AG09309 (cell line): ENCODE data around the gene MIOS.
A peak's percentile ranks its signal among the peaks of the same experiment; 100 is the strongest.

Source experiments
- DNase-seq: peaks from one replicate; pipeline ENCODE4 v3.0.0-alpha.2; 2010; ENCODE audit warnings: low read depth
- H3K4me3 ChIP-seq: 2 replicates; pipeline ENCODE4 v1.5.1; 2011; ENCODE audit warnings: mild to moderate bottlenecking, low read depth, low read length, moderate library complexity; ENCODE audit not compliant: control insufficient read depth
- TF ChIP-seq, protein P1 (sequence below): IDR thresholded peaks from 2 replicates; pipeline ENCODE4 v1.5.1; 2011; ENCODE audit warnings: mild to moderate bottlenecking, low read depth, low read length, inconsistent platforms; ENCODE audit not compliant: insufficient read depth, control insufficient read depth; ENCODE audit errors: missing control alignments

Gene MIOS

DNA sequence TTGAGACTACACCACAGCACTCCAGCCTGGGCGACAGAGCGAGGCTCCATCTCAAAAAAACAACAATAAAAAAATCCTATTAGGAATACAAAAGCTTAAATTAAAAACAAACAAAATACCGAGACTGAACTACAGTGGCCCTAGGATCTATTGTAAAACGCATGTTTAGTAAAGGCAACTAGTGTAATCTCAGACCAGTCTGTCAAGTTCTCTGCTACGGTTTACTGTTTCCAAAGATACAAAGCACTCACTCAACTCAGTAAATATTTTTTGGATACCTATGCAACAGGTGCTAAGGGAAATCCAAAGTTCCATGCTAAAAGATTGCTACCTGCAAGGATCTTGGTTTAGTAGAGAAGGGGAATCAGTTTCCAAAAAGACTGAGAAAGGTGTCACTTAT lies 3.4 kb upstream of the MIOS start:
- no peak overlapping the region for H3K4me3 ChIP-seq
- TF ChIP-seq, protein P1, sequence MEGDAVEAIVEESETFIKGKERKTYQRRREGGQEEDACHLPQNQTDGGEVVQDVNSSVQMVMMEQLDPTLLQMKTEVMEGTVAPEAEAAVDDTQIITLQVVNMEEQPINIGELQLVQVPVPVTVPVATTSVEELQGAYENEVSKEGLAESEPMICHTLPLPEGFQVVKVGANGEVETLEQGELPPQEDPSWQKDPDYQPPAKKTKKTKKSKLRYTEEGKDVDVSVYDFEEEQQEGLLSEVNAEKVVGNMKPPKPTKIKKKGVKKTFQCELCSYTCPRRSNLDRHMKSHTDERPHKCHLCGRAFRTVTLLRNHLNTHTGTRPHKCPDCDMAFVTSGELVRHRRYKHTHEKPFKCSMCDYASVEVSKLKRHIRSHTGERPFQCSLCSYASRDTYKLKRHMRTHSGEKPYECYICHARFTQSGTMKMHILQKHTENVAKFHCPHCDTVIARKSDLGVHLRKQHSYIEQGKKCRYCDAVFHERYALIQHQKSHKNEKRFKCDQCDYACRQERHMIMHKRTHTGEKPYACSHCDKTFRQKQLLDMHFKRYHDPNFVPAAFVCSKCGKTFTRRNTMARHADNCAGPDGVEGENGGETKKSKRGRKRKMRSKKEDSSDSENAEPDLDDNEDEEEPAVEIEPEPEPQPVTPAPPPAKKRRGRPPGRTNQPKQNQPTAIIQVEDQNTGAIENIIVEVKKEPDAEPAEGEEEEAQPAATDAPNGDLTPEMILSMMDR: no peak
- no peak for DNase-seq

DNA sequence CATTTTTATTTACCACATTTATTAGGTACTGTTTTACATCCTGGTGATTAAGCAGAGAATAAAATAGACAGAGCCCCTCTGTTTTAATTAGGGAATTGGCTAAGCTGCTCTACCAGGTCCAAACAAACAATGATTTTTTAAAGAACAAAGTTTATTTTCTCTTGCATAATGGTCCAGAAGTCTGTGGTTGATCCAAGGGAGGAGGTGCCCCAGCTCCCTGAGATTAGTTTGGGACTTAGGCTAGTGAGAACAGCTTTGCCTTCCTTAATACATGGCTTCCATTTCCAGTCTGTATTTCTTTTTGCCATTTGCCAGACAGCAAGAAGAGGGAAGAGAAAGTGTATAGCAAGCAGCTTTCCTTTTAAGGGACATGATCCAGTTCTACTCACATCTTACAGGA lies 2.9 kb upstream of the MIOS start:
- DNase-seq: no peak
- TF ChIP-seq, protein P1: no peak
- H3K4me3 ChIP-seq: no peak overlapping the region

DNA sequence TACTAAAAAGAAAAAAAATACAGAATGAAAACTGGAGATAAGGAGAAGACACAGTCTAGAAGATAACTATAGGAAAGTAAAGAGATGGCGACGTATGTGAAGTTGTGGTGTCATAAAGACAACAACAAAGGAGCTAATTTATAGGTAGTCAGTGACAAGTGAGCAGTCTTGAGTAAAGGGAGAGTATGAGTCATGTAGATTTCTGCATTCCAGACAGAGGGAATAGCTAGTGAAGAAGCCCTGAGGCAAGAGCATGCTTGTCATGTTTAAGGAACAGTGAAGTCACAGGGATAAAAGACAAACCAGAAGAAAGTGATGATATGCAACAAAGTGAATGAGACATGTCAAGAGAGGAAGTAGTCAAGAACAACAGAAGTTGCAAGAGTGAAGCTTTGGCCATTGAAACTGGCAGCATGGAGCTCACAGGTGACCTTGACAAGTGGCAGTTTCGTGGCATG lies 2.3 kb upstream of the MIOS start:
- TF ChIP-seq, protein P1: no peak
- no peak overlapping the region for H3K4me3 ChIP-seq
- DNase-seq: peak; percentile 69

DNA sequence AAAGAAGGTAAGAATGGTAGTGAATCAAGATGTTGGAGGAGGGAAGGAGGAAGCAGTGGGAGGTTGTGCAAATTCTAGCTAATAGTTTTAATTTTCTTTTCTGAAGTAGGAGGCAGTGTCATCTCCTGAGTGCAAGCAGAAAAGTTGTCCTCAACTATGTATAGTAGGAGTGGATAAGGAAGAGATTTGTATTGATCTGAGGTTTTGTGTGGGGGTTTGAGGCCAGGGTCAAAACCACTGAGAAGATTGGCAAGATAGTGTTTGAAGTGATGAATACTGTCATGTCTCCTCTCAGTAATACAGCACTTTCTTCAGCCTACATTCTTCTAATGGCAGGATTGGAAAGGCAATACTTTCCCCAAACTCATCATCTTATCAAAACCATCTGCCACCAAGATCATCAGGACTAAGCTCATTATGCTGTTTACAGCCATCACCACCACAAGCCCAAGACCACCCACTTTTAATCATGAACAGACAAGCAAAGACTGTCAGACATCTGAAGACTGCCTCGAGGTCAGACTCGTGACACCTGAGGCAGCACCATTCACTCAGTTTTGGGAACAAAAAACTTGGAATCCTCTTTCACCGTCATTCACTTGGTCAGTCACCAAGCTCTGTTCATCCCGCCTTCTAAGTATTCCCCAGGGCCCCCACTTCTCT lies 1.5 kb upstream of the MIOS start:
- TF ChIP-seq, protein P1: no peak
- DNase-seq: no peak
- H3K4me3 ChIP-seq: no peak overlapping the region

DNA sequence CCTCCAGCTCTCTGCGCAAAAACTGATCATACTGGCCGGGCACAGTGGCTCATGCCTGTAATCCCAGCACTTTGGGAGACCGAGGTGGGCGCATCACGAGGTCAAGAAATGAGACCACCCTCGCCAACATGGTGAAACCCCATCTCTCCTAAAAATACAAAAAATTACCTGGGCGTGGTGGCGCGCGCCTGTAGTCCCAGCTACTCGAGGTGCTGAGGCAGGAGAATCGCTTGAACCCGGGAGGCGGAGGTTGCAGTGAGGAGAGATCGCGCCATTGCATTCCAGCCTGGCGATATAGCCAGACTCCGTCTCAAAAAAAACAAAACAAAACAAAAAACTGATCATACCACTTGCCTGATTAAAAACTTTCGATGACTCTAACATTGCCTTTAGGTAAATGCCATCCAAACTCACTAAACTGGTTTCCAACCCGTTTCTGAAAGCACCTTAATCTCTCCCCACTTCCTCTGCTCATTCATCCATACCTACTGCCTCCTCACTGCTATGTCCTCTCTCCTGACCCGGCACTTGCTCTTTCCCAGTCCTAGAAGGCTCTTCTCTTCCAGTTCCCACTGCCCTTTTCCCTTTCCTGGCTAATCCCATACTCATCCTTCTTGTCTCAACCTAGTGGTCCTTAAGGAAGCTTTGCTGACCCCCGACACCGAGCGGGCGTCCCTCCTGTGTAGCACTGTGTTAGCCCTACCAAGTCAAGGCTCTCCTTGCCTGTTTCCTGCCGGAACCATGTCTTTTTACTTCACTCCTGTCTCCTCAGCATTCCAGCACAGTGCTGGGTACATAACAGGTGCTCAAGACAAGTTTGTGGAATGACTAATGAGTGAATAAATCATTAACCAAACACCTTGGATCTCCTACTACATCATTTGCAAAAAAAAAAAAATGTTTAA lies 686 bp upstream of the MIOS start:
- TF ChIP-seq, protein P1: no peak
- no peak for DNase-seq
- peak overlapping the region; percentile 74 for H3K4me3 ChIP-seq

DNA sequence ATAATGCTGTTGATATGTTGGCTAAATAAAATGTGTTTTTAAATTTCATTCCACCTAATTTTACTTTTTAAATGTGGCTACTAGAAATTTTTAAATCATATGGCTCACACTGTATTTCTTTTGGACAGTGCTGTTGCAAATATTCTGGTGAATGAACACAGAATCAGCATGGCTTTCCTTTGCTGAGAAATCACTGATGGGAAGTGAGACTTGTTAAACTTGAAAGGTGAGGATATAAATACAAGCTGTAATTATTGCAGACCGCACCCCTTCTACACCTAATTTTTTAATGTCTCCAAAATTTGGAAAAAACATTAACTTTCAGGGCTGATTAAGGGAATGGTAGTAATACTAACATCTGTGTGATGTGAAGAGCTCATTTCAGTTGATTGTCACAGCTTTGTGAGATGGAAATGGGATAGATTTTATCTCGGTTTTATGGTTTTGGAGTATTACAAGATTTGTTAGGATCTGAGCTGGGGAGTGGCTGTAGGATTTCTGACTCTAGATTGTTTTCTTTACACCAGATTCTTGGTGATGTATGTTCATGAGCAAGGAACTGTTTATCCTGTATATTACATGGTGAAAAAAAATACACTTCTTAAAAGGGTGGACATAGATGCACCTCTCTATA lies 1.3 kb downstream of the MIOS start:
- DNase-seq: no peak
- TF ChIP-seq, protein P1: no peak
- H3K4me3 ChIP-seq: peak overlapping the region; percentile 74
